HepG2 (cell line): Measurements from ENCODE around the gene SLC6A8. TPM values are rescaled to one million over a fixed set of nuclear protein-coding genes. Genes with fewer than 3 reads are reported as not detected.
"Not testable (repeated sequence)": the region's sequence is repeated elsewhere in the genome, so short reads cannot be mapped to it uniquely, and the experiment has no call there.

ENCODE experiments used
- ATAC-seq: fragments of 200-7000 bp; cut with Tn5 transposase; 3 replicates; pipeline ENCODE4 v1.9.1; 2020; ENCODE audit warnings: mild to moderate bottlenecking, moderate library complexity
- BruUV-seq: library from RNA; stranded (reverse); fragments of 400-500 nt; replicated peaks from 2 replicates; lab custom pipeline; 2021; lab: Mats Ljungman, UMichigan
- CTCF ChIA-PET: fragments of 300-600 bp; formaldehyde crosslinking; extraction: SDS; loops from one replicate; lab custom pipeline; 2021; ENCODE audit warnings: low total read pairs, inconsistent platforms, low intra/inter-chr PET ratio; lab: Yijun Ruan, JAX
- POLR2A ChIA-PET: fragments of 350-600 bp; sonication (Branson Sonifier 250); formaldehyde crosslinking; loops from one replicate; lab custom pipeline; 2020; ENCODE audit warnings: antibody characterized with exemption, inconsistent platforms; lab: Yijun Ruan, JAX
- DNase-seq: peaks from one replicate; pipeline ENCODE4 v3.0.0-alpha.2; 2015; ENCODE audit warnings: low spot score
- FAIRE-seq: peaks from 3 replicates; lab custom pipeline; 2011; peaks lifted over from hg19 to GRCh38; lab: Jason Lieb, UNC
- H2AFZ ChIP-seq: one replicate; pipeline ENCODE4 v1.6.1; 2011; ENCODE audit warnings: low read length, inconsistent platforms
- H3K27ac ChIP-seq: fragments of 300-600 bp; 3 replicates; pipeline ENCODE4 v1.8.0; 2011; ENCODE audit warnings: mixed run types, mild to moderate bottlenecking, mixed read lengths, low read length, inconsistent platforms; ENCODE audit not compliant: insufficient read depth; ENCODE audit errors: extremely low read length
- H3K27me3 ChIP-seq, 2 experiments: fragments of 200-600 bp in 1 of 2; 2 replicates in 1 of 2; 3 replicates in 1 of 2; pipeline versions ENCODE4 v1.6.0 to v1.8.0; 2011; ENCODE audit warnings: low read length in 2 of 2, mild to moderate bottlenecking in 2 of 2, moderate library complexity in 2 of 2, inconsistent platforms in 1 of 2; ENCODE audit not compliant: insufficient read depth in 2 of 2, control insufficient read depth in 1 of 2
- H3K36me3 ChIP-seq, 2 experiments: fragments of 200-600 bp in 1 of 2; replicated peaks in 1 of 2; 2 replicates in 1 of 2; 3 replicates in 1 of 2; pipeline versions ENCODE4 v1.5.1 to v1.8.0; 2011; ENCODE audit warnings: low read length in 2 of 2, inconsistent platforms in 1 of 2; ENCODE audit not compliant: insufficient read depth in 2 of 2, control insufficient read depth in 1 of 2
- H3K4me1 ChIP-seq: 2 replicates; pipeline ENCODE4 v1.5.1; 2012; ENCODE audit warnings: low read length, inconsistent platforms; ENCODE audit not compliant: insufficient read depth
- H3K4me2 ChIP-seq: 2 replicates; pipeline ENCODE4 v1.6.0; 2011; ENCODE audit warnings: low read depth, low read length, inconsistent platforms
- H3K4me3 ChIP-seq, 3 experiments: fragments of 200-600 bp in 1 of 3; sonication (generic), shearing (Covaris generic) in 1 of 3; replicated peaks in 1 of 3; 2 replicates each; pipeline ENCODE4 v1.5.1; 2011 to 2016; ENCODE audit warnings: low read length in 3 of 3, inconsistent platforms in 2 of 3, low read depth in 2 of 3, mild to moderate bottlenecking in 2 of 3, control low read depth in 1 of 3, mixed read lengths in 1 of 3; ENCODE audit not compliant: insufficient read depth in 1 of 3
- H3K79me2 ChIP-seq: one replicate; pipeline ENCODE4 v1.6.1; 2011; ENCODE audit warnings: low read length, inconsistent platforms; ENCODE audit not compliant: insufficient read depth
- H3K9ac ChIP-seq: 2 replicates; pipeline ENCODE4 v1.6.0; 2011; ENCODE audit warnings: mild to moderate bottlenecking, low read depth, low read length, inconsistent platforms; ENCODE audit not compliant: insufficient read depth
- H3K9me3 ChIP-seq: 2 replicates; pipeline ENCODE4 v1.5.1; 2012; ENCODE audit warnings: mild to moderate bottlenecking, low read length
- H4K20me1 ChIP-seq: 2 replicates; pipeline ENCODE4 v1.6.0; 2011; ENCODE audit warnings: inconsistent platforms, mild to moderate bottlenecking, low read length, moderate library complexity; ENCODE audit not compliant: insufficient read depth
- AGO1 ChIP-seq: fragments of 200-400 bp; formaldehyde crosslinking; IDR thresholded peaks from 2 replicates; pipeline ENCODE4 v1.6.1; 2017; ENCODE audit warnings: mild to moderate bottlenecking, low read depth, low read length, moderate library complexity; ENCODE audit not compliant: poor library complexity, severe bottlenecking
- POLR2G ChIP-seq: fragments of 200-400 bp; formaldehyde crosslinking; IDR thresholded peaks from 2 replicates; pipeline ENCODE4 v1.6.1; 2018; ENCODE audit warnings: mild to moderate bottlenecking, low read depth, low read length, moderate library complexity
- RBFOX2 ChIP-seq: fragments of 200-400 bp; formaldehyde crosslinking; IDR thresholded peaks from 2 replicates; pipeline ENCODE4 v1.6.1; 2017; ENCODE audit warnings: low read depth, mild to moderate bottlenecking, low read length
- TBX3 ChIP-seq: fragments of 450-650 bp; IDR thresholded peaks from 2 replicates; pipeline ENCODE4 v1.6.1; 2017; ENCODE audit warnings: antibody characterized with exemption, mild to moderate bottlenecking, inconsistent platforms, borderline replicate concordance
- ZC3H13 ChIP-seq: sonication (generic); formaldehyde crosslinking; IDR thresholded peaks from 2 replicates; pipeline ENCODE4 v1.8.1; 2023; ENCODE audit warnings: mild to moderate bottlenecking, missing genetic modification reagents, moderate library complexity
- ZNF263 ChIP-seq: sonication (generic); formaldehyde crosslinking; IDR thresholded peaks from 2 replicates; pipeline ENCODE4 v1.4.0; 2020; ENCODE audit warnings: missing genetic modification reagents
- WGBS: methylation state at CpG from one replicate; pipeline ENCODE4 v1.1.6; 2017; ENCODE audit warnings: low lambda C conversion rate; 5-methylcytosine and 5-hydroxymethylcytosine counted together
- in situ Hi-C: cut with HindIII; loops from 2 replicates; pipeline ENCODE4 v1.10.0; 2017; ENCODE audit warnings: low pct_unique_long_range_greater_than_20kb; ENCODE audit not compliant: extremely low pct_ligation_motif_present
- intact Hi-C: fragments of 100-400 bp; cut with micrococcal nuclease; formaldehyde crosslinking; loops from one replicate; pipeline ENCODE4 v1.10.0; 2022; ENCODE audit not compliant: unreplicated experiment
- polyA plus RNA-seq, 8 experiments: library from polyadenylated mRNA; depleted of rRNA in 3 of 8; stranded (reverse) in 7 of 8; unstranded in 1 of 8; fragments of >200 nt; fragmentation: Illumina TruSeq in 4 of 8; extraction: Trizol in 4 of 8; gene quantifications; 2 replicates each; pipeline versions ENCODE4 v1.2.1 to v1.2.3, GENCODE V29; 2011 to 2016; ENCODE audit warnings: low read depth in 4 of 8, missing spikeins in 1 of 8, mixed read lengths in 1 of 8; ENCODE audit not compliant: insufficient read depth in 1 of 8
- total RNA-seq, 5 experiments: library from RNA; depleted of rRNA; stranded (reverse); fragments of >200 nt; fragmentation: Illumina TruSeq; extraction: Trizol; gene quantifications; 2 replicates each; pipeline ENCODE4 v1.2.3, GENCODE V29; 2016; ENCODE audit warnings: low read depth in 1 of 5

SLC6A8 gene
- total and polyA plus RNA-seq, 2 of the 13 experiments (the other 11 are each of a cell fraction or from before 2014, with no cell fraction given) = 13.9 to 176 TPM

- H2AFZ ChIP-seq, intact Hi-C loops, POLR2A ChIA-PET, FAIRE-seq, BruUV-seq, H3K27me3 ChIP-seq, ATAC-seq, DNase-seq, H3K36me3 ChIP-seq, CTCF ChIA-PET, H3K27ac ChIP-seq, H3K9me3 ChIP-seq, in situ Hi-C loops: not testable (repeated sequence)
- 100% methylated on average over 3 of the region's 21 CpGs for WGBS
- TF ChIP-seq AGO1 = peak; percentile 25
- TF ChIP-seq RBFOX2 = peak; percentile 79
- peak; percentile 19; the same call in 1 of the 2 replicates for TF ChIP-seq ZC3H13 (CRISPR knock-in tag)
- TF ChIP-seq ZNF263 (CRISPR knock-in tag) = peak; percentile 48; the same call in 1 of the 2 replicates
- Histone ChIP-seq H3K4me2 (peak overlapping the region; percentile 75; the same call in 1 of the 2 replicates), H4K20me1 (peaks cover 22% of the 10 kb centered on the region), H3K4me3 (peak overlapping the region in 2 of 3 experiments; percentile 68 to 74; a peak in 3 of 6 replicates), H3K9ac (peak overlapping the region; percentile 22; the same call in 1 of the 2 replicates), H3K79me2 (peaks cover 15% of the 10 kb centered on the region), H3K4me1 (peaks cover 24% of the 10 kb centered on the region; the same call in 1 of the 2 replicates)
These were observed 3.5 kb downstream of the SLC6A8 start for GRCh38 chrX:153691032-153691827.

GRCh38 chrX:153692003-153692402 is 4.3 kb downstream of the SLC6A8 start:
- TF ChIP-seq POLR2G (peak; percentile 11; the same call in 1 of the 2 replicates), TBX3 (no peak)
- in situ Hi-C loops (no loop called here), intact Hi-C loops (no loop called here)
- Histone ChIP-seq H3K27me3 (no peaks in the 10 kb centered on the region), H3K4me2 (peak overlapping the region; percentile 37; the same call in 1 of the 2 replicates), H4K20me1 (peaks cover 22% of the 10 kb centered on the region), H2AFZ (no peak overlapping the region), H3K36me3 (peaks cover 0 to 3% of the 10 kb centered on the region in 2 experiments; a peak in 2 of 5 replicates), H3K4me3 (peak overlapping the region in 1 of 3 experiments; percentile 5; a peak in 2 of 6 replicates), H3K9ac (peak overlapping the region; percentile 22; the same call in 1 of the 2 replicates), H3K79me2 (peaks cover 11% of the 10 kb centered on the region), H3K4me1 (peaks cover 24% of the 10 kb centered on the region; the same call in 1 of the 2 replicates), H3K27ac (no peak overlapping the region), H3K9me3 (no peaks in the 10 kb centered on the region)
- no TSS peak for BruUV-seq
- WGBS = 80% methylated on average over 2 of the region's 4 CpGs
- POLR2A ChIA-PET = interaction anchor here (1.0 kb wide), 1 partner anchor 35 kb away, joined by 3 read pairs; no protein-coding TSS in a partner anchor
- DNase-seq = no peak
- CTCF ChIA-PET = no interaction called here
- ATAC-seq = no peak
- FAIRE-seq = no peak
